Immature natural killer cell (primary cell): ENCODE data around the gene LANCL1. TPM values are rescaled to one million over a fixed set of nuclear protein-coding genes. Genes with fewer than 3 reads are reported as not detected.
"Not testable (repeated sequence)": the region's sequence is repeated elsewhere in the genome, so short reads cannot be mapped to it uniquely, and the experiment has no call there.

Experiments
- DNase-seq, 3 donors: peaks; one replicate each; pipeline ENCODE4 v3.0.0; 2022; ENCODE audit warnings: mixed read lengths in 1 of 3
- H3K27ac Mint-ChIP-seq, 6 donors: one replicate each; pipeline ENCODE4 v1.8.0; 2020; ENCODE audit warnings: mixed read lengths in 6 of 6, mild to moderate bottlenecking in 5 of 6, inconsistent platforms in 4 of 6, moderate library complexity in 3 of 6
- H3K27me3 Mint-ChIP-seq, 3 donors: one replicate each; pipeline ENCODE4 v1.8.0; 2020 to 2021; ENCODE audit warnings: low read depth in 3 of 3, mild to moderate bottlenecking in 3 of 3, mixed read lengths in 3 of 3, moderate library complexity in 3 of 3, inconsistent platforms in 1 of 3
- H3K36me3 Mint-ChIP-seq, 3 donors: one replicate each; pipeline ENCODE4 v1.8.0; 2020; ENCODE audit warnings: mixed read lengths in 3 of 3, inconsistent platforms in 2 of 3, mild to moderate bottlenecking in 2 of 3
- H3K4me1 Mint-ChIP-seq, 2 donors: one replicate each; pipeline ENCODE4 v1.8.0; 2020; ENCODE audit warnings: inconsistent platforms in 2 of 2, mild to moderate bottlenecking in 2 of 2, mixed read lengths in 2 of 2, moderate library complexity in 1 of 2
- H3K4me3 Mint-ChIP-seq, 5 donors: one replicate each; pipeline ENCODE4 v1.8.0; 2020; ENCODE audit warnings: mild to moderate bottlenecking in 5 of 5, mixed read lengths in 5 of 5, inconsistent platforms in 3 of 5, moderate library complexity in 3 of 5
- H3K9me3 Mint-ChIP-seq, 6 donors: one replicate each; pipeline ENCODE4 v1.8.0; 2020; ENCODE audit warnings: mild to moderate bottlenecking in 6 of 6, mixed read lengths in 6 of 6, inconsistent platforms in 4 of 6, moderate library complexity in 3 of 6
- polyA plus RNA-seq, 3 donors: library from polyadenylated mRNA; unstranded; fragments of 300-500 nt; fragmentation: Illumina TruSeq; gene quantifications; one replicate each; pipeline ENCODE4 v1.2.3, GENCODE V29; 2021

The LANCL1 gene
- polyA plus RNA-seq, 3 donors from 2014 or later = 20.4 to 28.7 (median 26.6) TPM

DNA sequence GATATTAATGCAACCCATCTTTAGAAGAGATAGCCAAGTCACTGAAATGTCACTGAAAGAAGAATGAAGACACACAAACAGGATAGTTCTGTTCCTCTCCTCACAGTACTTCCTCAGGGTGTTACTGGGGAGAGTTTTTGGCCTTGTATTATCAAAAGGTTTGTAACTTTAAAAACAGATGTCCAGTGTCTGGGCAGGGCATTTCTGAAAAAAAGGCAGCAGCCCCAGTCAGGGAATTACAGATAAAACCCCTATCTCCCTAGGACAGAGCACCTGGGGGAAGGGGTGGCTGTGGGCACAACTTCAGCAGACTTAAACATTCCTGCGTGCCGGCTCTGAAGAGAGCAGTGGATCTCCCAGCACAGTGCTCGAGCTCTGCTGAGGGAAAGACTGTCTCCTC, 30.8 kb downstream of the LANCL1 start:
- H3K4me1 Mint-ChIP-seq = peaks cover 12 to 16% of the 10 kb centered on the region in 2 donors
- H3K36me3 Mint-ChIP-seq = peaks cover 44 to 46% (median 45%) of the 10 kb centered on the region in 3 donors
- no peaks in the 10 kb centered on the region for H3K27me3 Mint-ChIP-seq
- no peak overlapping the region for H3K4me3 Mint-ChIP-seq
- peaks cover 0 to 15% (median 12%) of the 10 kb centered on the region in 6 donors for H3K9me3 Mint-ChIP-seq
- DNase-seq = no peak
- H3K27ac Mint-ChIP-seq = no peak overlapping the region

- H3K9me3 Mint-ChIP-seq = peaks cover 0 to 15% (median 12%) of the 10 kb centered on the region in 6 donors
- peaks cover 11 to 16% of the 10 kb centered on the region in 2 donors for H3K4me1 Mint-ChIP-seq
- no peak overlapping the region for H3K27ac Mint-ChIP-seq
- peak in 2 of 3 donors; percentile 16 to 19 for DNase-seq
- no peak overlapping the region for H3K4me3 Mint-ChIP-seq
- H3K36me3 Mint-ChIP-seq = peaks cover 39 to 46% (median 40%) of the 10 kb centered on the region in 3 donors
- no peaks in the 10 kb centered on the region for H3K27me3 Mint-ChIP-seq
These were observed 31.3 kb downstream of the LANCL1 start for GRCh38 chr2:210445116-210445707.

DNA sequence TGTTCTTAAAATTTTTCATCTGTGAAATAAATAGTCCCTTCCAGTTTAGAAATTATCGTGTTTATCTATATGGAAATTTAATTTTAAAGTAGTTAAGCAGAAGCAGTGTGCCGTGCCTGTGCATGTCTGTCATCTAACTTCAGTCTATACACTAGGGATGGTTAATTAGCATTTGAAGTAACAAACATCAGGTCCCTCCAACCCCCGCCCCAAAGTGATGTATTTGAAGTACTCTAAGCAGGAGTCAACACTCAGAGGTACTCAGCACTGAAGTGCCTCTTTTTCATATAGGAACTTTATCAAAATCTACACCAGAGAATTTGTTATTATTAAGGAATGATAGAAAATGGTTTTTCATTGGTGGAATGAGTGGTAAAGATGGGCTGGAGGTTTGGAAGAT, 33.0 kb downstream of the LANCL1 start:
- no peaks in the 10 kb centered on the region for H3K27me3 Mint-ChIP-seq
- H3K9me3 Mint-ChIP-seq = peaks cover 0 to 15% (median 11%) of the 10 kb centered on the region in 6 donors
- DNase-seq = no peak
- H3K27ac Mint-ChIP-seq = no peak overlapping the region
- H3K4me1 Mint-ChIP-seq = peaks cover 10 to 18% of the 10 kb centered on the region in 2 donors
- H3K36me3 Mint-ChIP-seq = peaks cover 30 to 42% (median 37%) of the 10 kb centered on the region in 3 donors
- H3K4me3 Mint-ChIP-seq = no peak overlapping the region

DNA sequence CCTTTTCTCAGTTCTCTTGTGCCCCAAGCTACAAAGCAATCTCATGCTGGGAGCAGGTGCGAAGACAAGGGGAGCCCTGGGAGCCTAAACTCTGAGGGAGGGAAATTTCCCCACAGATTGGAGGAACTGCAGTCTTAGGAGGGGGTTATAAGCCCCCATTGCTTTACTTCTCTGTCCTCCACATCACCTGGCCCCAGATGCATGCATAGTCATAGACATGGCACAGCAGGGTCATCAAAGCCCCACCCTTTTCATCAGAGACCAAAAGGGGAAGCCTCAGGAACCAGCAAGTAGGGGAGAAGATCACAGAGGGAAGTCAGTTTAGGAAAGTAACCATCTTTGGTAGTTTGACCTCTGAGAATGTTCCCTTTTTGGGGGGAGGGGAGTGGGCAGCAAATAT, 33.7 kb downstream of the LANCL1 start:
- H3K27me3 Mint-ChIP-seq = no peaks in the 10 kb centered on the region
- DNase-seq = no peak
- peaks cover 8 to 15% of the 10 kb centered on the region in 2 donors for H3K4me1 Mint-ChIP-seq
- peaks cover 0 to 10% (median 6%) of the 10 kb centered on the region in 6 donors for H3K9me3 Mint-ChIP-seq
- H3K27ac Mint-ChIP-seq = no peak overlapping the region
- no peak overlapping the region for H3K4me3 Mint-ChIP-seq
- H3K36me3 Mint-ChIP-seq = peaks cover 23 to 37% (median 32%) of the 10 kb centered on the region in 3 donors

GRCh38 chr2:210442457-210442856, 34.1 kb downstream of the LANCL1 start:
- H3K27me3 Mint-ChIP-seq = no peaks in the 10 kb centered on the region
- peaks cover 0 to 6% (median 2%) of the 10 kb centered on the region in 6 donors for H3K9me3 Mint-ChIP-seq
- no peak for DNase-seq
- peaks cover 19 to 33% (median 28%) of the 10 kb centered on the region in 3 donors for H3K36me3 Mint-ChIP-seq
- no peak overlapping the region for H3K27ac Mint-ChIP-seq
- peaks cover 7 to 10% of the 10 kb centered on the region in 2 donors for H3K4me1 Mint-ChIP-seq
- no peak overlapping the region for H3K4me3 Mint-ChIP-seq

DNA sequence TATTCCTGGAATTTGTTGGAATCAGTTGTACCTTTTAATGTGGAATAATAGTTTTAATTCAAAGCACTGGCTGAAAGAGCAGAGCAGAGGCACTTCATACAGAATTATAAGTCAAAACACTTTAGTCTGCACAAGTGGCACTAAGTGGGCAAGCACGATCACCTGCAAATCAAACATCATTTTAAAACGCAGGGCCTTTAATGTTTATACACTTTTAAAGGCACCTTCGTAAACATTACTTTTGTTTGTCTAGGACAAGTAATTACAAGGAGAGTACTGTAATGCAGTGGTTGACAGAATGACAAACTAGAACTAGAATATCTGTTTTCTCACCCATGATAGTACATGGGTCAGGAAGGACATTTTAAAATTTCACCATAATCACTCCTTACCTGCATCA, 36.4 kb downstream of the LANCL1 start:
- Mint-ChIP-seq H3K4me3 (no peak overlapping the region), H3K27me3 (no peaks in the 10 kb centered on the region), H3K27ac (no peak overlapping the region), H3K36me3 (peaks cover 17 to 40% (median 30%) of the 10 kb centered on the region in 3 donors), H3K9me3 (no peaks in the 10 kb centered on the region), H3K4me1 (peaks cover 2 to 7% of the 10 kb centered on the region in 2 donors)
- no peak for DNase-seq

- H3K4me3 Mint-ChIP-seq = no peak overlapping the region
- DNase-seq = no peak
- peaks cover 0 to 7% of the 10 kb centered on the region in 2 donors for H3K4me1 Mint-ChIP-seq
- peaks cover 56 to 78% (median 61%) of the 10 kb centered on the region in 3 donors for H3K36me3 Mint-ChIP-seq
- H3K27ac Mint-ChIP-seq = no peak overlapping the region
- H3K27me3 Mint-ChIP-seq = no peaks in the 10 kb centered on the region
- peaks cover 0 to 5% (median 0%) of the 10 kb centered on the region in 6 donors for H3K9me3 Mint-ChIP-seq
These were observed 41.1 kb downstream of the LANCL1 start for GRCh38 chr2:210435439-210435838.

GRCh38 chr2:210432633-210433032, 43.9 kb downstream of the LANCL1 start:
- peaks cover 76 to 93% (median 76%) of the 10 kb centered on the region in 3 donors for H3K36me3 Mint-ChIP-seq

GRCh38 chr2:210429403-210430137, 47.0 kb downstream of the LANCL1 start:
- Mint-ChIP-seq H3K36me3 (peaks cover 68 to 83% (median 76%) of the 10 kb centered on the region in 3 donors), H3K27ac (no peak overlapping the region), H3K4me1 (no peaks in the 10 kb centered on the region), H3K4me3 (no peak overlapping the region), H3K27me3 (no peaks in the 10 kb centered on the region), H3K9me3 (peaks cover 25 to 45% (median 33%) of the 10 kb centered on the region in 6 donors)
- DNase-seq = no peak

More at GRCh38 chr2:210432633-210433032, 43.9 kb downstream of the LANCL1 start:
- no peak overlapping the region for H3K4me3 Mint-ChIP-seq
- no peaks in the 10 kb centered on the region for H3K27me3 Mint-ChIP-seq
- no peak for DNase-seq
- H3K27ac Mint-ChIP-seq = no peak overlapping the region
- H3K9me3 Mint-ChIP-seq = peaks cover 1 to 14% (median 5%) of the 10 kb centered on the region in 6 donors
- H3K4me1 Mint-ChIP-seq = no peaks in the 10 kb centered on the region

- Mint-ChIP-seq H3K27me3 (no peaks in the 10 kb centered on the region), H3K9me3 (peaks cover 30 to 55% (median 42%) of the 10 kb centered on the region in 6 donors), H3K36me3 (peaks cover 61 to 78% (median 71%) of the 10 kb centered on the region in 3 donors), H3K4me3 (no peak overlapping the region), H3K27ac (no peak overlapping the region), H3K4me1 (no peaks in the 10 kb centered on the region)
- DNase-seq = no peak
These were observed 48.0 kb downstream of the LANCL1 start for GRCh38 chr2:210428393-210429179.

GRCh38 chr2:210427309-210427708, 49.2 kb downstream of the LANCL1 start:
- not testable (repeated sequence) for H3K27me3 Mint-ChIP-seq, H3K4me3 Mint-ChIP-seq, DNase-seq, H3K27ac Mint-ChIP-seq, H3K4me1 Mint-ChIP-seq
- Mint-ChIP-seq H3K9me3 (peaks cover 30 to 60% (median 44%) of the 10 kb centered on the region in 6 donors), H3K36me3 (peaks cover 52 to 66% (median 59%) of the 10 kb centered on the region in 3 donors)

DNA sequence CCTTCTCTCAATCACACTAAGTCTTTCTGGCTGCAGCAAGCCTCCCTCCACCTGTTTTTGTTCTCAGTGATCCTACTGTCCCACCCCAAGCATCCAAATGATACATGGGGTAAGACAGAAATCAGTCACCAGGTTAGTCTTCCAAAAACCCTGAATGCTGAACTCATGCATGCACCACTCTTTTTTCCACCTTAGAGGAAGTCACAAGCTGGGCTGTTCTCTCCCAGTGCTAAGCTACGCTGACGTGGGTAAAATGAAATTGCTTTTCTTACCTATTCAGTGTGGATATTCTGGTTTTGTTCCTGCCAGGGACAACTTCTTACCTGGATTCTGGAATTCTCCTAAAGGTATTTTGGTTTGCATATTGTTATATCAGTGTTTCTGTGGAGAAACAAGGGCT, 54.2 kb downstream of the LANCL1 start:
- Mint-ChIP-seq H3K4me3 (no peak overlapping the region), H3K9me3 (peaks cover 25 to 53% (median 38%) of the 10 kb centered on the region in 6 donors), H3K4me1 (no peaks in the 10 kb centered on the region), H3K36me3 (peaks cover 10 to 17% (median 16%) of the 10 kb centered on the region in 3 donors), H3K27me3 (no peaks in the 10 kb centered on the region), H3K27ac (no peak overlapping the region)
- no peak for DNase-seq

DNA sequence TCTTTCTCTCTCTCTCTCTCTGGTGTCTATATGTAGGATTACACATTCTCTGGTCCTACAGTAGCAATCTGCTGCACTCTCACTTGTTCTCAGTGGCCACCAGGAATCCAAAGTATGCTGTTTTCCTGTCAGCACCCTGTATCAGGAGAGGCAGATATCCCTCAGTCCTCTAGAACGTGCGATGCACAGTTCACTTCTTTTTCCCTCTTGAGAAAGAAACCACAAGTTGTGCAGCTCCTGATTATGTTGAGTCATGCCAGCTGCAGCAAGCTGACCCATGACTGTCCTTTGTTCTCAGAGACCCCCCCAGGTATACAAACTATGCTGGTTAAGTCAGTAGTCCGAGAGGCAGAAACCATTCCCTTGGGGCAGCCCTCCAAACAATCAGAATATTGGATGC, 54.6 kb downstream of the LANCL1 start:
- Mint-ChIP-seq H3K9me3 (peaks cover 22 to 49% (median 34%) of the 10 kb centered on the region in 6 donors), H3K36me3 (peaks cover 6 to 12% (median 12%) of the 10 kb centered on the region in 3 donors), H3K27me3 (no peaks in the 10 kb centered on the region), H3K4me3 (no peak overlapping the region), H3K27ac (no peak overlapping the region), H3K4me1 (no peaks in the 10 kb centered on the region)
- DNase-seq = no peak
